ENCODE data around the gene MYO19. TPM values are rescaled to one million over a fixed set of nuclear protein-coding genes. Genes with fewer than 3 reads are reported as not detected.
"Not testable (repeated sequence)": the region's sequence is repeated elsewhere in the genome, so short reads cannot be mapped to it uniquely, and the experiment has no call there.

MYO19 gene
- total RNA-seq, 1 experiment from 2014 or later, result 146 TPM

GRCh38 chr17:36514856-36515255, 19.8 kb downstream of the MYO19 start:
- DNase-seq, result no peak
- Histone ChIP-seq H3K4me3 (ENCODE audit: insufficient read depth, low read depth, low read length) (no peak overlapping the region), H3K27me3 (ENCODE audit: control insufficient read depth, insufficient read depth, low read length) (no peaks in the 10 kb centered on the region), H3K36me3 (replicated peaks; ENCODE audit: control insufficient read depth, insufficient read depth, low read length) (peaks cover 31% of the 10 kb centered on the region)

GRCh38 chr17:36512641-36513040, 22.0 kb downstream of the MYO19 start:
- no peak for DNase-seq
- H3K4me3 ChIP-seq (ENCODE audit: insufficient read depth, low read depth, low read length), result no peak overlapping the region
- no peaks in the 10 kb centered on the region for H3K27me3 ChIP-seq (ENCODE audit: control insufficient read depth, insufficient read depth, low read length)
- peaks cover 49% of the 10 kb centered on the region for H3K36me3 ChIP-seq (replicated peaks; ENCODE audit: control insufficient read depth, insufficient read depth, low read length)

- no peak overlapping the region for H3K4me3 ChIP-seq (ENCODE audit: insufficient read depth, low read depth, low read length)
- H3K27me3 ChIP-seq (ENCODE audit: control insufficient read depth, insufficient read depth, low read length), result no peaks in the 10 kb centered on the region
- DNase-seq, result no peak
- H3K36me3 ChIP-seq (replicated peaks; ENCODE audit: control insufficient read depth, insufficient read depth, low read length), result peaks cover 59% of the 10 kb centered on the region
Measured at GRCh38 chr17:36511216-36511615, 23.5 kb downstream of the MYO19 start.

- Histone ChIP-seq H3K36me3 (replicated peaks; ENCODE audit: control insufficient read depth, insufficient read depth, low read length) (peaks cover 60% of the 10 kb centered on the region), H3K27me3 (ENCODE audit: control insufficient read depth, insufficient read depth, low read length) (no peaks in the 10 kb centered on the region)
Measured at GRCh38 chr17:36510636-36511035, 24.0 kb downstream of the MYO19 start.

GRCh38 chr17:36509272-36509985, 25.2 kb downstream of the MYO19 start:
- H3K36me3 ChIP-seq (replicated peaks; ENCODE audit: control insufficient read depth, insufficient read depth, low read length), result peaks cover 69% of the 10 kb centered on the region
- no peaks in the 10 kb centered on the region for H3K27me3 ChIP-seq (ENCODE audit: control insufficient read depth, insufficient read depth, low read length)
- DNase-seq, result no peak
- H3K4me3 ChIP-seq (ENCODE audit: insufficient read depth, low read depth, low read length), result no peak overlapping the region

More at GRCh38 chr17:36510636-36511035, 24.0 kb downstream of the MYO19 start:
- no peak for DNase-seq
- H3K4me3 ChIP-seq (ENCODE audit: insufficient read depth, low read depth, low read length), result no peak overlapping the region

GRCh38 chr17:36508439-36508838, 26.2 kb downstream of the MYO19 start:
- H3K36me3 ChIP-seq (replicated peaks; ENCODE audit: control insufficient read depth, insufficient read depth, low read length), result peaks cover 74% of the 10 kb centered on the region
- not testable (repeated sequence) for H3K4me3 ChIP-seq (ENCODE audit: insufficient read depth, low read depth, low read length); DNase-seq; H3K27me3 ChIP-seq (ENCODE audit: control insufficient read depth, insufficient read depth, low read length)

- Histone ChIP-seq H3K27me3 (ENCODE audit: control insufficient read depth, insufficient read depth, low read length) (no peaks in the 10 kb centered on the region), H3K36me3 (replicated peaks; ENCODE audit: control insufficient read depth, insufficient read depth, low read length) (peaks cover 75% of the 10 kb centered on the region), H3K4me3 (ENCODE audit: insufficient read depth, low read depth, low read length) (no peak overlapping the region)
- no peak for DNase-seq
Measured at GRCh38 chr17:36507266-36507665, 27.4 kb downstream of the MYO19 start.

GRCh38 chr17:36506831-36507230, 27.8 kb downstream of the MYO19 start:
- Histone ChIP-seq H3K4me3 (ENCODE audit: insufficient read depth, low read depth, low read length) (no peak overlapping the region), H3K36me3 (replicated peaks; ENCODE audit: control insufficient read depth, insufficient read depth, low read length) (peaks cover 76% of the 10 kb centered on the region), H3K27me3 (ENCODE audit: control insufficient read depth, insufficient read depth, low read length) (no peaks in the 10 kb centered on the region)
- DNase-seq, result no peak

- no peaks in the 10 kb centered on the region for H3K27me3 ChIP-seq (ENCODE audit: control insufficient read depth, insufficient read depth, low read length)
Measured at GRCh38 chr17:36506249-36506826, 28.3 kb downstream of the MYO19 start.

GRCh38 chr17:36505171-36505570, 29.5 kb downstream of the MYO19 start:
- H3K4me3 ChIP-seq (ENCODE audit: insufficient read depth, low read depth, low read length), result no peak overlapping the region
- peaks cover 72% of the 10 kb centered on the region for H3K36me3 ChIP-seq (replicated peaks; ENCODE audit: control insufficient read depth, insufficient read depth, low read length)
- H3K27me3 ChIP-seq (ENCODE audit: control insufficient read depth, insufficient read depth, low read length), result no peaks in the 10 kb centered on the region
- DNase-seq, result no peak

More at GRCh38 chr17:36506249-36506826, 28.3 kb downstream of the MYO19 start:
- peaks cover 73% of the 10 kb centered on the region for H3K36me3 ChIP-seq (replicated peaks; ENCODE audit: control insufficient read depth, insufficient read depth, low read length)
- DNase-seq, result peak; percentile 23
- H3K4me3 ChIP-seq (ENCODE audit: insufficient read depth, low read depth, low read length), result no peak overlapping the region

GRCh38 chr17:36504156-36504545, 30.5 kb downstream of the MYO19 start:
- DNase-seq, result peak; percentile 11
- H3K36me3 ChIP-seq (replicated peaks; ENCODE audit: control insufficient read depth, insufficient read depth, low read length), result peaks cover 64% of the 10 kb centered on the region
- no peaks in the 10 kb centered on the region for H3K27me3 ChIP-seq (ENCODE audit: control insufficient read depth, insufficient read depth, low read length)
- no peak overlapping the region for H3K4me3 ChIP-seq (ENCODE audit: insufficient read depth, low read depth, low read length)

- DNase-seq, result no peak
- Histone ChIP-seq H3K4me3 (ENCODE audit: insufficient read depth, low read depth, low read length) (no peak overlapping the region), H3K27me3 (ENCODE audit: control insufficient read depth, insufficient read depth, low read length) (no peaks in the 10 kb centered on the region), H3K36me3 (replicated peaks; ENCODE audit: control insufficient read depth, insufficient read depth, low read length) (peaks cover 59% of the 10 kb centered on the region)
Measured at GRCh38 chr17:36503456-36504155, 31.1 kb downstream of the MYO19 start.

GRCh38 chr17:36501963-36502362, 32.7 kb downstream of the MYO19 start:
- Histone ChIP-seq H3K4me3 (ENCODE audit: insufficient read depth, low read depth, low read length) (no peak overlapping the region), H3K36me3 (replicated peaks; ENCODE audit: control insufficient read depth, insufficient read depth, low read length) (peaks cover 53% of the 10 kb centered on the region), H3K27me3 (ENCODE audit: control insufficient read depth, insufficient read depth, low read length) (no peaks in the 10 kb centered on the region)
- DNase-seq, result no peak

- no peak for DNase-seq
- H3K27me3 ChIP-seq (ENCODE audit: control insufficient read depth, insufficient read depth, low read length), result no peaks in the 10 kb centered on the region
- H3K4me3 ChIP-seq (ENCODE audit: insufficient read depth, low read depth, low read length), result no peak overlapping the region
- peaks cover 49% of the 10 kb centered on the region for H3K36me3 ChIP-seq (replicated peaks; ENCODE audit: control insufficient read depth, insufficient read depth, low read length)
Measured at GRCh38 chr17:36501351-36501750, 33.3 kb downstream of the MYO19 start.

GRCh38 chr17:36500745-36501225, 33.9 kb downstream of the MYO19 start:
- H3K4me3 ChIP-seq (ENCODE audit: insufficient read depth, low read depth, low read length), result no peak overlapping the region
- no peaks in the 10 kb centered on the region for H3K27me3 ChIP-seq (ENCODE audit: control insufficient read depth, insufficient read depth, low read length)
- H3K36me3 ChIP-seq (replicated peaks; ENCODE audit: control insufficient read depth, insufficient read depth, low read length), result peaks cover 49% of the 10 kb centered on the region
- DNase-seq, result peak; percentile 33

Measured in H7 (cell line).